Body of pancreas (tissue), 4 donors: ENCODE measurements around the gene KMT2C.
"Not testable (repeated sequence)": the region's sequence is repeated elsewhere in the genome, so short reads cannot be mapped to it uniquely, and the experiment has no call there.

Experiments
- CTCF ChIP-seq, 7 experiments: fragments of 450-650 bp in 4 of 7; fragments of 200-600 bp in 3 of 7; sonication (generic) in 3 of 7; IDR thresholded peaks; one replicate each; pipeline ENCODE4 v1.5.1; 2016 to 2019; ENCODE audit warnings: antibody characterized with exemption in 7 of 7
- POLR2A ChIP-seq, 3 donors: fragments of 450-650 bp; IDR thresholded peaks; one replicate each; pipeline ENCODE4 v1.6.1; 2016; ENCODE audit warnings: antibody characterized with exemption in 3 of 3, mild to moderate bottlenecking in 2 of 3

- TF ChIP-seq CTCF, POLR2A (IDR thresholded peaks at IDR 0.05): not testable (repeated sequence)
These were observed 149.6 kb downstream of the KMT2C start for GRCh38 chr7:152286219-152286618.
